ENCODE measurements around the gene PPP1R10.

Gene PPP1R10

GRCh38 chr6:30598912-30599624 lies 18.0 kb downstream of the PPP1R10 start:
- no peak for DNase-seq (ENCODE audit: low read depth)

- peak; percentile 62 for DNase-seq (ENCODE audit: low read depth)
Measured at GRCh38 chr6:30597315-30598144, 19.5 kb downstream of the PPP1R10 start.

GRCh38 chr6:30592287-30592686 lies 24.8 kb downstream of the PPP1R10 start:
- DNase-seq (ENCODE audit: low read depth): no peak

- DNase-seq (ENCODE audit: low read depth): no peak
Measured at GRCh38 chr6:30591008-30591407, 26.0 kb downstream of the PPP1R10 start.

- DNase-seq (ENCODE audit: low read depth): no peak
Measured at GRCh38 chr6:30590509-30590908, 26.5 kb downstream of the PPP1R10 start.

GRCh38 chr6:30589754-30590358 lies 27.2 kb downstream of the PPP1R10 start:
- DNase-seq (ENCODE audit: low read depth): no peak

- no peak for DNase-seq (ENCODE audit: low read depth)
Measured at GRCh38 chr6:30583921-30584320, 33.1 kb downstream of the PPP1R10 start.

- DNase-seq (ENCODE audit: low read depth): no peak
Measured at GRCh38 chr6:30578051-30578450, 39.0 kb downstream of the PPP1R10 start.

GRCh38 chr6:30573113-30573512 lies 43.9 kb downstream of the PPP1R10 start:
- no peak for DNase-seq (ENCODE audit: low read depth)

- no peak for DNase-seq (ENCODE audit: low read depth)
Measured at GRCh38 chr6:30572148-30572547, 44.9 kb downstream of the PPP1R10 start.

- no peak for DNase-seq (ENCODE audit: low read depth)
Measured at GRCh38 chr6:30571762-30572082, 45.3 kb downstream of the PPP1R10 start.

- peak; percentile 99 for DNase-seq (ENCODE audit: low read depth)
Measured at GRCh38 chr6:30571075-30571761, 45.8 kb downstream of the PPP1R10 start, which contains the start of gene ABCF1. ABCF1 (plus strand) TSS chr6:30571442; CDS start chr6:30571488, 46 bp downstream.

GRCh38 chr6:30570740-30571074 lies 46.3 kb downstream of the PPP1R10 start:
- DNase-seq (ENCODE audit: low read depth): no peak

GRCh38 chr6:30570263-30570662 lies 46.8 kb downstream of the PPP1R10 start:
- DNase-seq (ENCODE audit: low read depth): no peak

- no peak for DNase-seq (ENCODE audit: low read depth)
Measured at GRCh38 chr6:30568245-30568644, 48.8 kb downstream of the PPP1R10 start.

GRCh38 chr6:30565772-30566171 lies 51.3 kb downstream of the PPP1R10 start:
- no peak for DNase-seq (ENCODE audit: low read depth)

GRCh38 chr6:30564114-30564513 lies 52.9 kb downstream of the PPP1R10 start:
- no peak for DNase-seq (ENCODE audit: low read depth)

- no peak for DNase-seq (ENCODE audit: low read depth)
Measured at GRCh38 chr6:30562470-30563425, 54.3 kb downstream of the PPP1R10 start.

- DNase-seq (ENCODE audit: low read depth): no peak
Measured at GRCh38 chr6:30560930-30561329, 56.1 kb downstream of the PPP1R10 start.

- no peak for DNase-seq (ENCODE audit: low read depth)
Measured at GRCh38 chr6:30557683-30557981, 59.4 kb downstream of the PPP1R10 start.

- peak; percentile 79 for DNase-seq (ENCODE audit: low read depth)
Measured at GRCh38 chr6:30556906-30557682, 59.9 kb downstream of the PPP1R10 start, which contains the start of gene PRR3. PRR3 (plus strand) TSS chr6:30557295; CDS start chr6:30557345, 50 bp downstream.

Data from stimulated activated CD8-positive, alpha-beta memory T cell treated with anti-CD3 and anti-CD28 coated beads, Interleukin-7, amount 100 ng/mL, for 24 hours (primary cell).